Measurements from ENCODE around the gene KLK13.

KLK13 gene

DNA sequence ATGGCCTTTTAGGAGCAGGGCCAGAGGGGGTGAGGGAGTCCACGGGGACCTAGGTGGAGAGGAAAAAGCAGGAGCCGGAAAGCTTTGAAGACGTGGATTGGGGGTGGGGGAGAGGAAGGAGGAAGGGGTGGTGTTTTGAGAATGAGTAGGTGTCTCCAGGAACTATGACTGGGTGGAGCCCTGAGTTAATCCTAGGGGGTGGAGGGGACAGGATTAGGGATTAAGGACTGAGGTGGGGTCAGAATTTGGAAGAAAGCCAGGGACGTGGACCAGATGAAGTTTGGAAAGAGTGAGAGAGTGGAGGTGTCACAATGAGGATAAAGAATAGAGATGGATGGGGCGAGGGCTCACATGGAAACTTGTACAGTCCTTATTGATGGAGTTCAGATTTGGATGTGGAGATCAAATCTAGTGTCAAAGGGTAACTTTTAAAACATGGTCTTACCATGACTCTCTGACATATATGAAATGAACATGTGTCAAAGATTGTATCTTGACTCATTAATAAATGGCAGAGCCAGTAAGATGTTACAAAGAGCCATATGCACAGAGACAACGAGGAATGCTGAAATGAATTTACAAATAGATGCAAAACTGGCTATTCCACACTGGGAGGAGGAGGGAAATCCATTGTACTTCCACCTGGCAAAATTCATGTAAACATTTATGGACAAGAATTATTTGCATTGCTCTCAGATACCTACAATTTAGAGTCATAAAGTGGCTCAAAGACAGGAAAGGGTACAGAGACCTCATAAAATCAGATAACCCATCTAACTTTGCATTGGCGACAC is 1.7 kb upstream of the KLK13 start:
- H3K36me3 ChIP-seq (ENCODE audit: control insufficient read depth in 1 of 2, insufficient read depth in 2 of 2, low read length in 2 of 2): no peaks in the 10 kb centered on the region
- no peak overlapping the region for H2BK5ac ChIP-seq (ENCODE audit: low read depth, low read length, poor library complexity)
- H3K79me2 ChIP-seq (ENCODE audit: control insufficient read depth, insufficient read depth, low read length, poor library complexity): no peaks in the 10 kb centered on the region
- H3K79me1 ChIP-seq (ENCODE audit: low read length): no peaks in the 10 kb centered on the region
- DNase-seq: no peak
- no peak overlapping the region for H2AFZ ChIP-seq (ENCODE audit: insufficient read depth, low read length, poor library complexity)
- H4K12ac ChIP-seq (ENCODE audit: low read depth, low read length): no peak overlapping the region
- H3K4me3 ChIP-seq (ENCODE audit: low read depth, low read length): no peak overlapping the region
- WGBS (ENCODE audit: extremely low coverage, insufficient coverage, insufficient read length): 100% methylated on average over 2 of the region's 7 CpGs
- H3K4me2 ChIP-seq (ENCODE audit: low read length): no peak overlapping the region
- H2AK5ac ChIP-seq (ENCODE audit: low read length): no peak overlapping the region
- H3K9ac ChIP-seq (ENCODE audit: low read length): no peak overlapping the region
- H2BK12ac ChIP-seq (ENCODE audit: low read length): no peak overlapping the region
- H3K23ac ChIP-seq (ENCODE audit: low read length): no peak overlapping the region
- H4K91ac ChIP-seq (ENCODE audit: low read depth, low read length): no peak overlapping the region
- no peak overlapping the region for H4K8ac ChIP-seq (ENCODE audit: low read depth, low read length)
- no peak overlapping the region for H3K18ac ChIP-seq (ENCODE audit: low read length)
- H2BK120ac ChIP-seq (ENCODE audit: insufficient read depth, low read length, poor library complexity): no peak overlapping the region
- no peaks in the 10 kb centered on the region for H3K27me3 ChIP-seq (ENCODE audit: insufficient read depth, low read length)
- H3K14ac ChIP-seq (ENCODE audit: low read length): no peak overlapping the region
- no peaks in the 10 kb centered on the region for H3K9me3 ChIP-seq (ENCODE audit: insufficient read depth, low read depth, low read length)
- peaks cover 2 to 3% of the 10 kb centered on the region in 2 experiments for H3K4me1 ChIP-seq (ENCODE audit: control insufficient read depth in 1 of 2, insufficient read depth in 2 of 2, low read length in 2 of 2)
- H3K27ac ChIP-seq (ENCODE audit: low read depth, low read length): no peak overlapping the region
- H3K4ac ChIP-seq (ENCODE audit: low read depth, low read length): no peak overlapping the region

DNA sequence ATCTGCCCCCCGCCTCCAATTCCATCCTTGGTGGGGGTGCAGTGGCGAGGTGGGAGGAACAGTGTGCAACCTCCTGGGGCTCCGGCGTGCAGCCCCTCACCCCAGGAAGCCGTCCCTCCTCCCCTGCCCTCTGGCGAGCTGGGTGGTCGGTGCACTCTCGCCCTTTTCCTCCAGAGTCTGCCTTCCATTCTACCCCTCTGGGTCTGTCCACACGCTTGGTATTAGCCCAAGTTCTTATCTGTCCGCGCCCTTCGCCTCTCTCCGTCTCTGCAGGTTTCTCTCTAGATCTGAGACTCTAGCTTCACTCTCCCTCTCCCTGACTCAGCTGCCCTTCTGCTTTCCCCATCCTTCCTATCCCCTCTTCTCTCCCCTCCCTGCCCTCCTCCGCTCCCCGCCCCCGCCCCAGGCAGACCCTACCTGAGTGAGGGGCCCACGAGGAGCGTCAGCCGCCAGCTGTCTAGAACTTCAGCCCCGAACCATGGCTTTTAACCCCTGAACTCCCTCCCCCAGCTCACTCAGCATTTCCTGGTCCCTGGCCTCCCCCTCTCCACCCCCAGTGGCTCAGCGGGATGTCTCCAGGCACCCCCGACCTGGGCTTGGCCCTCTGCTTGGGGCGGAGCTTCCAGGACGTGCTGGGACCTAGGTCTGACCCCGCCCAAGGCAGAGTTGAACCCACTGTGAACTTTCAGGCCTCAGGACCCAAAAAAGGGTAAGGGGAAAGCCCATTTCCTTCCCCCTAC is 499 bp upstream of the KLK13 start:
- Histone ChIP-seq H3K36me3 (ENCODE audit: control insufficient read depth in 1 of 2, insufficient read depth in 2 of 2, low read length in 2 of 2) (no peaks in the 10 kb centered on the region), H3K4ac (ENCODE audit: low read depth, low read length) (no peak overlapping the region), H3K18ac (ENCODE audit: low read length) (no peak overlapping the region), H3K4me3 (ENCODE audit: low read depth, low read length) (peak overlapping the region; percentile 59), H2BK120ac (ENCODE audit: insufficient read depth, low read length, poor library complexity) (no peak overlapping the region), H2AK5ac (ENCODE audit: low read length) (no peak overlapping the region), H3K23ac (ENCODE audit: low read length) (no peak overlapping the region), H3K4me1 (ENCODE audit: control insufficient read depth in 1 of 2, insufficient read depth in 2 of 2, low read length in 2 of 2) (peaks cover 2 to 3% of the 10 kb centered on the region in 2 experiments), H2AFZ (ENCODE audit: insufficient read depth, low read length, poor library complexity) (peak overlapping the region; percentile 20), H3K9me3 (ENCODE audit: insufficient read depth, low read depth, low read length) (no peaks in the 10 kb centered on the region), H4K91ac (ENCODE audit: low read depth, low read length) (no peak overlapping the region), H3K14ac (ENCODE audit: low read length) (no peak overlapping the region), H3K9ac (ENCODE audit: low read length) (no peak overlapping the region), H4K8ac (ENCODE audit: low read depth, low read length) (peak overlapping the region; percentile 26), H3K79me2 (ENCODE audit: control insufficient read depth, insufficient read depth, low read length, poor library complexity) (no peaks in the 10 kb centered on the region), H3K4me2 (ENCODE audit: low read length) (peak overlapping the region; percentile 79), H3K79me1 (ENCODE audit: low read length) (no peaks in the 10 kb centered on the region), H2BK12ac (ENCODE audit: low read length) (no peak overlapping the region), H2BK5ac (ENCODE audit: low read depth, low read length, poor library complexity) (no peak overlapping the region), H3K27ac (ENCODE audit: low read depth, low read length) (no peak overlapping the region), H4K12ac (ENCODE audit: low read depth, low read length) (no peak overlapping the region), H3K27me3 (ENCODE audit: insufficient read depth, low read length) (no peaks in the 10 kb centered on the region)
- WGBS (ENCODE audit: extremely low coverage, insufficient coverage, insufficient read length): no CpG with 5 or more reads among the region's 25 CpGs
- DNase-seq: no peak

DNA sequence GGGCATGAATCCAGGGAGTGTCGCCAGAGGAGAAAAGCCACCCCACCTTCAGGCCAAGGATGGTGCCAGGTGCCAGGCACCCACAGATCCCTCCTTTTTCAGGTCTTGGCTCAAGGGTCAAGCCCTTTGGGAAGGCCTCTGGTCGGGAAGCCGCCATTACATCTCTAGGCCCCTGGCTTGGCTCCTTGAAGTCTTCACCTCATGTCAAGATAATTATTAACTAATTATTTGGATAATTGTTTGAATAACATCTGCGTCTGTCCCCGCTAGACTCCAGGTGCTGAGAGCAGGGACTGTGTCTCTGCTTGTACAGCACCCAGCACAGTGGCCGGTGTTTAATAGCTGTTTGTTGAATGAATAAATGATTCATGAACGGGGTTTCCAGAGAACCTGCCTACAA is 1.2 kb downstream of the KLK13 start:
- Histone ChIP-seq H3K9ac (ENCODE audit: low read length) (no peak overlapping the region), H3K4ac (ENCODE audit: low read depth, low read length) (no peak overlapping the region), H3K79me2 (ENCODE audit: control insufficient read depth, insufficient read depth, low read length, poor library complexity) (no peaks in the 10 kb centered on the region), H2AFZ (ENCODE audit: insufficient read depth, low read length, poor library complexity) (no peak overlapping the region), H3K27ac (ENCODE audit: low read depth, low read length) (no peak overlapping the region), H4K8ac (ENCODE audit: low read depth, low read length) (no peak overlapping the region), H3K79me1 (ENCODE audit: low read length) (no peaks in the 10 kb centered on the region), H3K36me3 (ENCODE audit: control insufficient read depth in 1 of 2, insufficient read depth in 2 of 2, low read length in 2 of 2) (no peaks in the 10 kb centered on the region), H2BK120ac (ENCODE audit: insufficient read depth, low read length, poor library complexity) (no peak overlapping the region), H3K4me2 (ENCODE audit: low read length) (no peak overlapping the region), H3K23ac (ENCODE audit: low read length) (no peak overlapping the region), H3K9me3 (ENCODE audit: insufficient read depth, low read depth, low read length) (no peaks in the 10 kb centered on the region), H4K12ac (ENCODE audit: low read depth, low read length) (no peak overlapping the region), H2BK12ac (ENCODE audit: low read length) (no peak overlapping the region), H3K4me1 (ENCODE audit: control insufficient read depth in 1 of 2, insufficient read depth in 2 of 2, low read length in 2 of 2) (peaks cover 2 to 3% of the 10 kb centered on the region in 2 experiments), H2BK5ac (ENCODE audit: low read depth, low read length, poor library complexity) (no peak overlapping the region), H3K14ac (ENCODE audit: low read length) (no peak overlapping the region), H3K27me3 (ENCODE audit: insufficient read depth, low read length) (no peaks in the 10 kb centered on the region), H3K4me3 (ENCODE audit: low read depth, low read length) (no peak overlapping the region), H4K91ac (ENCODE audit: low read depth, low read length) (no peak overlapping the region), H3K18ac (ENCODE audit: low read length) (no peak overlapping the region), H2AK5ac (ENCODE audit: low read length) (no peak overlapping the region)
- DNase-seq: no peak
- no CpG with 5 or more reads among the region's 7 CpGs for WGBS (ENCODE audit: extremely low coverage, insufficient coverage, insufficient read length)

DNA sequence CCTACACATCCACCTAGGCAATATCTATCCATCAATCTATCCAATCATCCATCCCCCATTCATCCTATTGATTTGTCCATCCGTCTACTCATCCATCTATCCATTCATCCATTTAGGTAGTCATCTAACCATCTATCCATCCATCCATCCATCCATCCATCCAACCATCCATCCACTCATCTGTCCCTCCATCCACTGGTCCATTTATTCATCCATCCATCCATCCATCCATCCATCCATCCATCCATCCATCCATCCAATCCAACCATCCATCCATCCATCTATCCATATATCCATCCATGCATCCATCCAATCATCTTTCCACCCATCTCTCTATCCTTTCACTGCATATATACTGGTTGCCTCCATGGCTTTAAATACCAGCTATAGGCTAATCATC is 3.9 kb downstream of the KLK13 start:
- DNase-seq: no peak
- Histone ChIP-seq H3K18ac (ENCODE audit: low read length) (no peak overlapping the region), H4K91ac (ENCODE audit: low read depth, low read length) (no peak overlapping the region)

More for the DNA sequence above, 3.9 kb downstream of the KLK13 start:
- H3K36me3 ChIP-seq (ENCODE audit: control insufficient read depth in 1 of 2, insufficient read depth in 2 of 2, low read length in 2 of 2): no peaks in the 10 kb centered on the region
- H3K79me2 ChIP-seq (ENCODE audit: control insufficient read depth, insufficient read depth, low read length, poor library complexity): no peaks in the 10 kb centered on the region
- peaks cover 2 to 3% of the 10 kb centered on the region in 2 experiments for H3K4me1 ChIP-seq (ENCODE audit: control insufficient read depth in 1 of 2, insufficient read depth in 2 of 2, low read length in 2 of 2)
- no peak overlapping the region for H4K8ac ChIP-seq (ENCODE audit: low read depth, low read length)
- no peak overlapping the region for H3K23ac ChIP-seq (ENCODE audit: low read length)
- H2BK12ac ChIP-seq (ENCODE audit: low read length): no peak overlapping the region
- H3K9me3 ChIP-seq (ENCODE audit: insufficient read depth, low read depth, low read length): no peaks in the 10 kb centered on the region
- H3K4me3 ChIP-seq (ENCODE audit: low read depth, low read length): no peak overlapping the region
- H3K14ac ChIP-seq (ENCODE audit: low read length): no peak overlapping the region
- H3K4me2 ChIP-seq (ENCODE audit: low read length): no peak overlapping the region
- H2BK120ac ChIP-seq (ENCODE audit: insufficient read depth, low read length, poor library complexity): no peak overlapping the region
- H4K12ac ChIP-seq (ENCODE audit: low read depth, low read length): no peak overlapping the region
- no peak overlapping the region for H3K4ac ChIP-seq (ENCODE audit: low read depth, low read length)
- H3K27ac ChIP-seq (ENCODE audit: low read depth, low read length): no peak overlapping the region
- no peak overlapping the region for H2AK5ac ChIP-seq (ENCODE audit: low read length)
- H3K9ac ChIP-seq (ENCODE audit: low read length): no peak overlapping the region
- no peak overlapping the region for H2BK5ac ChIP-seq (ENCODE audit: low read depth, low read length, poor library complexity)
- H3K79me1 ChIP-seq (ENCODE audit: low read length): no peaks in the 10 kb centered on the region
- no peaks in the 10 kb centered on the region for H3K27me3 ChIP-seq (ENCODE audit: insufficient read depth, low read length)
- no peak overlapping the region for H2AFZ ChIP-seq (ENCODE audit: insufficient read depth, low read length, poor library complexity)
- no CpG with 5 or more reads among the region's 1 CpG for WGBS (ENCODE audit: extremely low coverage, insufficient coverage, insufficient read length)

Data from trophoblast cell (in vitro differentiated cells and primary cell).